Muscle layer of duodenum (tissue), 2 donors: Measurements from ENCODE around the gene MCAT.

ENCODE experiments used
- H3K27ac ChIP-seq: one replicate; pipeline ENCODE4 v1.7.0; 2013; ENCODE audit warnings: mild to moderate bottlenecking, low read length
- H3K27me3 ChIP-seq: one replicate; pipeline ENCODE4 v1.7.0; 2013; ENCODE audit warnings: low read depth, mild to moderate bottlenecking, control low read depth, low read length
- H3K36me3 ChIP-seq, 2 donors: one replicate each; pipeline ENCODE4 v1.7.0; 2013; ENCODE audit warnings: low read length in 2 of 2, control low read depth in 1 of 2, mild to moderate bottlenecking in 1 of 2; ENCODE audit not compliant: insufficient read depth in 2 of 2, control insufficient read depth in 1 of 2
- H3K4me1 ChIP-seq, 2 donors: one replicate each; pipeline ENCODE4 v1.7.0; 2013; ENCODE audit warnings: low read length in 2 of 2, mild to moderate bottlenecking in 2 of 2, control low read depth in 1 of 2, moderate library complexity in 1 of 2; ENCODE audit not compliant: insufficient read depth in 2 of 2, control insufficient read depth in 1 of 2
- H3K4me3 ChIP-seq, 2 donors: one replicate each; pipeline ENCODE4 v1.7.0; 2013; ENCODE audit warnings: low read length in 2 of 2, low read depth in 1 of 2, mild to moderate bottlenecking in 1 of 2
- H3K9me3 ChIP-seq, 2 donors: one replicate each; pipeline ENCODE4 v1.7.0; 2013; ENCODE audit warnings: low read length in 2 of 2, control low read depth in 1 of 2, mild to moderate bottlenecking in 1 of 2; ENCODE audit not compliant: control insufficient read depth in 1 of 2
- donor health status: healthy.

The MCAT gene

GRCh38 chr22:43131773-43132501 is 11.3 kb downstream of the MCAT start:
- Histone ChIP-seq H3K4me3 (no peak overlapping the region), H3K36me3 (peaks cover 9 to 42% of the 10 kb centered on the region in 2 donors), H3K9me3 (no peaks in the 10 kb centered on the region), H3K4me1 (no peaks in the 10 kb centered on the region), H3K27me3 (no peaks in the 10 kb centered on the region), H3K27ac (no peak overlapping the region)

- Histone ChIP-seq H3K9me3 (no peaks in the 10 kb centered on the region), H3K4me1 (no peaks in the 10 kb centered on the region), H3K27me3 (no peaks in the 10 kb centered on the region), H3K4me3 (no peak overlapping the region), H3K27ac (no peak overlapping the region), H3K36me3 (peaks cover 5 to 28% of the 10 kb centered on the region in 2 donors)
Measured at GRCh38 chr22:43129426-43130425, 13.5 kb downstream of the MCAT start.

GRCh38 chr22:43128928-43129424 is 14.2 kb downstream of the MCAT start:
- Histone ChIP-seq H3K9me3 (no peaks in the 10 kb centered on the region), H3K27ac (peak overlapping the region; percentile 45), H3K36me3 (peaks cover 5 to 21% of the 10 kb centered on the region in 2 donors), H3K4me3 (no peak overlapping the region), H3K27me3 (no peaks in the 10 kb centered on the region), H3K4me1 (no peaks in the 10 kb centered on the region)

- Histone ChIP-seq H3K27me3 (no peaks in the 10 kb centered on the region), H3K4me3 (no peak overlapping the region), H3K36me3 (peaks cover 5 to 18% of the 10 kb centered on the region in 2 donors), H3K9me3 (no peaks in the 10 kb centered on the region), H3K27ac (peak overlapping the region; percentile 45), H3K4me1 (no peaks in the 10 kb centered on the region)
Measured at GRCh38 chr22:43128116-43128515, 15.1 kb downstream of the MCAT start.

GRCh38 chr22:43127166-43127908 is 15.9 kb downstream of the MCAT start:
- Histone ChIP-seq H3K27me3 (no peaks in the 10 kb centered on the region), H3K4me3 (no peak overlapping the region), H3K27ac (no peak overlapping the region), H3K4me1 (no peaks in the 10 kb centered on the region), H3K36me3 (peaks cover 5 to 10% of the 10 kb centered on the region in 2 donors), H3K9me3 (no peaks in the 10 kb centered on the region)

- Histone ChIP-seq H3K4me3 (no peak overlapping the region), H3K27ac (no peak overlapping the region), H3K27me3 (no peaks in the 10 kb centered on the region), H3K9me3 (no peaks in the 10 kb centered on the region), H3K4me1 (no peaks in the 10 kb centered on the region), H3K36me3 (peaks cover 5% of the 10 kb centered on the region in 2 donors)
Measured at GRCh38 chr22:43126501-43127165, 16.6 kb downstream of the MCAT start.

- H3K27ac ChIP-seq, result no peak overlapping the region
- no peaks in the 10 kb centered on the region for H3K27me3 ChIP-seq
- no peaks in the 10 kb centered on the region for H3K9me3 ChIP-seq
- no peak overlapping the region for H3K4me3 ChIP-seq
- H3K36me3 ChIP-seq, result no peaks in the 10 kb centered on the region
- H3K4me1 ChIP-seq, result no peaks in the 10 kb centered on the region
Measured at GRCh38 chr22:43118953-43119458, 24.2 kb downstream of the MCAT start.

GRCh38 chr22:43118024-43118849 is 25.0 kb downstream of the MCAT start:
- H3K27ac ChIP-seq, result no peak overlapping the region
- H3K4me1 ChIP-seq, result no peaks in the 10 kb centered on the region
- no peaks in the 10 kb centered on the region for H3K27me3 ChIP-seq
- H3K9me3 ChIP-seq, result no peaks in the 10 kb centered on the region
- no peak overlapping the region for H3K4me3 ChIP-seq
- H3K36me3 ChIP-seq, result no peaks in the 10 kb centered on the region

- Histone ChIP-seq H3K27ac (no peak overlapping the region), H3K4me3 (no peak overlapping the region), H3K4me1 (no peaks in the 10 kb centered on the region), H3K27me3 (peaks cover 2% of the 10 kb centered on the region), H3K9me3 (no peaks in the 10 kb centered on the region), H3K36me3 (no peaks in the 10 kb centered on the region)
Measured at GRCh38 chr22:43116932-43117331, 26.3 kb downstream of the MCAT start.

- Histone ChIP-seq H3K4me1 (peaks cover 0 to 15% of the 10 kb centered on the region in 2 donors), H3K9me3 (no peaks in the 10 kb centered on the region), H3K27ac (no peak overlapping the region), H3K4me3 (no peak overlapping the region), H3K27me3 (peaks cover 9% of the 10 kb centered on the region), H3K36me3 (no peaks in the 10 kb centered on the region)
Measured at GRCh38 chr22:43114958-43115357, 28.2 kb downstream of the MCAT start.
